ENCODE measurements around the gene CDPF1.

DNA sequence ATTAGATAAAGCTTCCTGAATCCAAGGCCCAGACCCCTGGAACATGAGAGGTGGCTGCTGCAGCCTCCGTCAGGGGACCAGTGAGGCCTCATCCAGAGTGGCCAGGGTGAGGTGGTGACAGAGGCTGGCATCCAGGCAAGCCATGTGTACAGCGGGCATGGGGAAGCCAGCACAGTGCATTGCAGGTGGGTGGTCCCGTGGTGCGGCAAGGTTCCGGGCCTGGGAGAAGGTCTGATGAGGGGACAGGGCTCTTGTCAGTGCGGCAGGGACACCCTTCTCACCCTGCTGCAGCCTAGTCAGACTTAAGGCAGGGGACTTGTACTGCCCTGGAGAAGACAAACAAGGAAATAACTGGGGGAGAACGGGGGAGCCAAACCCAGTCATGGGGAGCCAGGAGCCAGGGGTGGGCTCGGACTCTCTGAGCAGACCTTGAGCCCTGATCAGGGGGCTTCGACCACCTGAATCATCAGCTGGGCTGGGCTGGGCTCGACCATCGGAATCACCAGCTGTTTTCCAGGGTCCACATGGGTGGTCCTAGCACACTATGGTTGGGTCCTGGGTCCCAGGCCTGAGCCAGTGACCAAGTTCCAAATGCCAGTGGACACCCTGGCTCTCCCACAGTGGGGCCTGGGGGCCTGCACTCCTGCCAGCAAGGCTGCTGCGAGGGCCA, 22.8 kb upstream of the CDPF1 start:
- TF ChIP-seq, protein P1, sequence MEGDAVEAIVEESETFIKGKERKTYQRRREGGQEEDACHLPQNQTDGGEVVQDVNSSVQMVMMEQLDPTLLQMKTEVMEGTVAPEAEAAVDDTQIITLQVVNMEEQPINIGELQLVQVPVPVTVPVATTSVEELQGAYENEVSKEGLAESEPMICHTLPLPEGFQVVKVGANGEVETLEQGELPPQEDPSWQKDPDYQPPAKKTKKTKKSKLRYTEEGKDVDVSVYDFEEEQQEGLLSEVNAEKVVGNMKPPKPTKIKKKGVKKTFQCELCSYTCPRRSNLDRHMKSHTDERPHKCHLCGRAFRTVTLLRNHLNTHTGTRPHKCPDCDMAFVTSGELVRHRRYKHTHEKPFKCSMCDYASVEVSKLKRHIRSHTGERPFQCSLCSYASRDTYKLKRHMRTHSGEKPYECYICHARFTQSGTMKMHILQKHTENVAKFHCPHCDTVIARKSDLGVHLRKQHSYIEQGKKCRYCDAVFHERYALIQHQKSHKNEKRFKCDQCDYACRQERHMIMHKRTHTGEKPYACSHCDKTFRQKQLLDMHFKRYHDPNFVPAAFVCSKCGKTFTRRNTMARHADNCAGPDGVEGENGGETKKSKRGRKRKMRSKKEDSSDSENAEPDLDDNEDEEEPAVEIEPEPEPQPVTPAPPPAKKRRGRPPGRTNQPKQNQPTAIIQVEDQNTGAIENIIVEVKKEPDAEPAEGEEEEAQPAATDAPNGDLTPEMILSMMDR (conservative IDR thresholded peaks at IDR 0.05; ENCODE audit: low read depth, low read length), result no peak
- no peak for TF ChIP-seq SMC3 (IDR thresholded peaks at IDR 0.05; ENCODE audit: low read depth, low read length)
- TF ChIP-seq MXI1 (IDR thresholded peaks at IDR 0.05; ENCODE audit: borderline replicate concordance, low read depth, low read length), result no peak
- no peak for TF ChIP-seq POLR2A (IDR thresholded peaks at IDR 0.05; ENCODE audit: low read depth, low read length)
- TF ChIP-seq, protein P2, sequence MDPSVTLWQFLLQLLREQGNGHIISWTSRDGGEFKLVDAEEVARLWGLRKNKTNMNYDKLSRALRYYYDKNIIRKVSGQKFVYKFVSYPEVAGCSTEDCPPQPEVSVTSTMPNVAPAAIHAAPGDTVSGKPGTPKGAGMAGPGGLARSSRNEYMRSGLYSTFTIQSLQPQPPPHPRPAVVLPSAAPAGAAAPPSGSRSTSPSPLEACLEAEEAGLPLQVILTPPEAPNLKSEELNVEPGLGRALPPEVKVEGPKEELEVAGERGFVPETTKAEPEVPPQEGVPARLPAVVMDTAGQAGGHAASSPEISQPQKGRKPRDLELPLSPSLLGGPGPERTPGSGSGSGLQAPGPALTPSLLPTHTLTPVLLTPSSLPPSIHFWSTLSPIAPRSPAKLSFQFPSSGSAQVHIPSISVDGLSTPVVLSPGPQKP (IDR thresholded peaks at IDR 0.05; ENCODE audit: borderline replicate concordance, low read depth, low read length), result no peak
- TF ChIP-seq RFX5 (IDR thresholded peaks at IDR 0.05; ENCODE audit: low read depth, low read length), result no peak
- no peak for TF ChIP-seq FOS (IDR thresholded peaks at IDR 0.05; ENCODE audit: low read depth, low read length)
- no peak for TF ChIP-seq MAFK (IDR thresholded peaks at IDR 0.05; ENCODE audit: low read depth, low read length)
- no peak for TF ChIP-seq CEBPB (IDR thresholded peaks at IDR 0.05; ENCODE audit: low read depth, low read length)
- TF ChIP-seq RCOR1 (IDR thresholded peaks at IDR 0.05; ENCODE audit: insufficient replicate concordance, low read length), result no peak
- TF ChIP-seq USF2 (IDR thresholded peaks at IDR 0.05; ENCODE audit: low read depth, low read length), result no peak
- no peak for TF ChIP-seq MAZ (IDR thresholded peaks at IDR 0.05; ENCODE audit: borderline replicate concordance, low read depth, low read length)
- no peak for TF ChIP-seq RAD21 (IDR thresholded peaks at IDR 0.05; ENCODE audit: low read length)
- TF ChIP-seq BHLHE40 (IDR thresholded peaks at IDR 0.05; ENCODE audit: low read depth, low read length), result no peak
